Measurements from ENCODE around the gene RALGPS1.
A peak's percentile ranks its signal among the peaks of the same experiment; 100 is the strongest.

Gene RALGPS1

GRCh38 chr9:127038531-127038930 is 123.9 kb downstream of the RALGPS1 start:
- H3K4me3 ChIP-seq (ENCODE audit: low read depth, low read length) = no peak overlapping the region
- no peak for DNase-seq (ENCODE audit: low read depth)
- no peak for TF ChIP-seq MYC (IDR thresholded peaks at IDR 0.05; ENCODE audit: low read depth, low read length)
- TF ChIP-seq MAX (IDR thresholded peaks at IDR 0.05; ENCODE audit: low read depth, low read length) = no peak
- TF ChIP-seq CTCF (IDR thresholded peaks at IDR 0.05; ENCODE audit: low read depth, low read length) = no peak

DNA sequence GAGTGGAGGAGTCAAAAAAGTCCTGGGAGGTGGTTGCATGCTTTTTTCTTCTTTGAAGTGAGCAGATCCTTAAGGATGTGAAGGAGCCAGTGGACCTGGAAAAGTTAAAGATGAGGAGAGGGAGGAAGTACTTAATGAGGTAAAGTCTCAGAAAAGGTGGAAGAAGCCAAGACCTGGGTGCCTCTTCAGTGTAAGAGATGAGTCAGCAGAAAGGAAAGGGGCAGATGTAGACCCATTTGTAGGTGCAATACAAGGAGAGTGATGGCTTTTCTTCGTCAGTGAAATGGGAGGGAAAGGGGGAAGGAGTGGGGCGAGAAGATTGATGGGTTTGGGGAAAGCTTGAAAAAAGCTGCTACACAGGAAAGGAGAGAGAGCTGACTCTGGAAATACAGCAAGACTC is 124.9 kb downstream of the RALGPS1 start:
- no peak overlapping the region for H3K4me3 ChIP-seq (ENCODE audit: low read depth, low read length)
- DNase-seq (ENCODE audit: low read depth) = no peak
- TF ChIP-seq CTCF (IDR thresholded peaks at IDR 0.05; ENCODE audit: low read depth, low read length) (no peak), MAX (IDR thresholded peaks at IDR 0.05; ENCODE audit: low read depth, low read length) (no peak), MYC (IDR thresholded peaks at IDR 0.05; ENCODE audit: low read depth, low read length) (no peak), POLR2A (IDR thresholded peaks at IDR 0.05; ENCODE audit: extremely low read depth, insufficient read length) (no peak)

DNA sequence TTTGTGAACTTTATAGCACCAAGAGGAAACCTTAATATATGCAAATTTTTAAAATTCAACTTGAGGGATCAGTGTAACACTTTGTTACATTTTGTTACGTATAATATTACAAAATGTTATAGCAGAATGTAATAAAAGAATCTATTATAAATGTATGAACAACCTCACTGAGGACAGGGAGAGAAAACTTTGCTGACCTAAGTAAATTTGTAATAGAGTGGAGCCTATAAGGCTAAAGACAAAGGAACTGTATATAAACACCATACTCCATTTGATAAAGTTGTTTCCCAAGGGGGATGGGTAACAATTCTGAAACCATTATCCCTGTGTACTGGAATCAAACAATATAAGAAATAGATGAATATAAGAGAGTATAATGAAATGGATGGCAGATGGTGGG is 130.6 kb downstream of the RALGPS1 start:
- TF ChIP-seq MYC (IDR thresholded peaks at IDR 0.05; ENCODE audit: low read depth, low read length) = no peak
- TF ChIP-seq POLR2A (IDR thresholded peaks at IDR 0.05; ENCODE audit: extremely low read depth, insufficient read length) = no peak
- no peak for TF ChIP-seq CTCF (IDR thresholded peaks at IDR 0.05; ENCODE audit: low read depth, low read length)
- no peak for TF ChIP-seq MAX (IDR thresholded peaks at IDR 0.05; ENCODE audit: low read depth, low read length)
- H3K4me3 ChIP-seq (ENCODE audit: low read depth, low read length) = no peak overlapping the region
- no peak for DNase-seq (ENCODE audit: low read depth)

DNA sequence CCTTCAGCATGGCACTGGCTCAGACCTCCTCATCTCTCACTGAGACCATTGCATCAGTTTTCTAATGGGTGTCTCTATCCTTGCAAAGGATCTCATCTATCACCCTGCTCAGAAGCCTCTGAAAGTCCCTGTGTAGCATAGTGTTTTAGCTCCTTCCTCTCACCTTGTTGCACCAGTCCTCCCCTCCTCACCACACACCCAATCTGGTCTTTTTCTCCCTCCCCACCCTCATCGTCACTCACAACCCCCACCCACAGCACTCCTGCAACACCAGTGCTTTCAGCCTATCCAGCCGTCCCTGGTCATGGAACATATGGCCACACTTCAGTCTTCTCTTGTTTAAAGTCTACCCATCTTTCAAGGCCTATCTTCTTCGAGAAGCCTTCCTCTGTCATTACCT is 133.4 kb downstream of the RALGPS1 start:
- H3K4me3 ChIP-seq (ENCODE audit: low read depth, low read length) = no peak overlapping the region
- DNase-seq (ENCODE audit: low read depth) = no peak
- TF ChIP-seq MYC (IDR thresholded peaks at IDR 0.05; ENCODE audit: low read depth, low read length) = no peak
- no peak for TF ChIP-seq POLR2A (IDR thresholded peaks at IDR 0.05; ENCODE audit: extremely low read depth, insufficient read length)
- no peak for TF ChIP-seq CTCF (IDR thresholded peaks at IDR 0.05; ENCODE audit: low read depth, low read length)
- TF ChIP-seq MAX (IDR thresholded peaks at IDR 0.05; ENCODE audit: low read depth, low read length) = no peak

- H3K4me3 ChIP-seq (ENCODE audit: low read depth, low read length) = no peak overlapping the region
- TF ChIP-seq MYC (IDR thresholded peaks at IDR 0.05; ENCODE audit: low read depth, low read length) = no peak
- no peak for TF ChIP-seq CTCF (IDR thresholded peaks at IDR 0.05; ENCODE audit: low read depth, low read length)
- TF ChIP-seq POLR2A (IDR thresholded peaks at IDR 0.05; ENCODE audit: extremely low read depth, insufficient read length) = no peak
- TF ChIP-seq MAX (IDR thresholded peaks at IDR 0.05; ENCODE audit: low read depth, low read length) = no peak
- peak; percentile 27 for DNase-seq (ENCODE audit: low read depth)
Observed at GRCh38 chr9:127049044-127049443, 134.5 kb downstream of the RALGPS1 start.

DNA sequence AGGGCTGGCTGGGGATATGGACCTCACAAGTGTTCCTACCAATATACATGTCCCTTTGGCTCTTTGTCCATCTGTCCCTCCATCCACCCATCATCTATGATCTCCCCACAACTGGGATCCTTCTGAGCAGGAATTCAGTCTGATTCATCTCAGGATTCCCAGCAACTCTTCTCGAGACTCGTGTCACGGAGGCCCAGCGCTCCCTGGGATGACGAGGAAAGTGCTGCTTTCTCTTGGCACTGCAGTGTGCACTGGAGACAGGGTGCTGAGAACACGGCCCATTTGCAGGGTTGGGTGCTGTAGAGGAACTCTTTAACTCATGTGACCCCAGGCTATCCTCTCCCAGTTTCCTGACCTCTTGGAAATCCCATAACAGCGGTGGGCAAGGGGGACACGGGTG is 135.0 kb downstream of the RALGPS1 start:
- H3K4me3 ChIP-seq (ENCODE audit: low read depth, low read length) = no peak overlapping the region
- TF ChIP-seq POLR2A (IDR thresholded peaks at IDR 0.05; ENCODE audit: extremely low read depth, insufficient read length) (no peak), MYC (IDR thresholded peaks at IDR 0.05; ENCODE audit: low read depth, low read length) (no peak), MAX (IDR thresholded peaks at IDR 0.05; ENCODE audit: low read depth, low read length) (no peak)
- DNase-seq (ENCODE audit: low read depth) = no peak
